HG03175 (cell line): ENCODE data around the gene ECT2.
"Not testable (repeated sequence)": the region's sequence is repeated elsewhere in the genome, so short reads cannot be mapped to it uniquely, and the experiment has no call there.

Experiments used
- ATAC-seq: cut with Tn5 transposase; IDR thresholded peaks from one replicate; pipeline ENCODE4 v1.9.1; 2021; ENCODE audit warnings: mild to moderate bottlenecking, moderate library complexity; ENCODE audit not compliant: unreplicated experiment

Gene ECT2, protein sequence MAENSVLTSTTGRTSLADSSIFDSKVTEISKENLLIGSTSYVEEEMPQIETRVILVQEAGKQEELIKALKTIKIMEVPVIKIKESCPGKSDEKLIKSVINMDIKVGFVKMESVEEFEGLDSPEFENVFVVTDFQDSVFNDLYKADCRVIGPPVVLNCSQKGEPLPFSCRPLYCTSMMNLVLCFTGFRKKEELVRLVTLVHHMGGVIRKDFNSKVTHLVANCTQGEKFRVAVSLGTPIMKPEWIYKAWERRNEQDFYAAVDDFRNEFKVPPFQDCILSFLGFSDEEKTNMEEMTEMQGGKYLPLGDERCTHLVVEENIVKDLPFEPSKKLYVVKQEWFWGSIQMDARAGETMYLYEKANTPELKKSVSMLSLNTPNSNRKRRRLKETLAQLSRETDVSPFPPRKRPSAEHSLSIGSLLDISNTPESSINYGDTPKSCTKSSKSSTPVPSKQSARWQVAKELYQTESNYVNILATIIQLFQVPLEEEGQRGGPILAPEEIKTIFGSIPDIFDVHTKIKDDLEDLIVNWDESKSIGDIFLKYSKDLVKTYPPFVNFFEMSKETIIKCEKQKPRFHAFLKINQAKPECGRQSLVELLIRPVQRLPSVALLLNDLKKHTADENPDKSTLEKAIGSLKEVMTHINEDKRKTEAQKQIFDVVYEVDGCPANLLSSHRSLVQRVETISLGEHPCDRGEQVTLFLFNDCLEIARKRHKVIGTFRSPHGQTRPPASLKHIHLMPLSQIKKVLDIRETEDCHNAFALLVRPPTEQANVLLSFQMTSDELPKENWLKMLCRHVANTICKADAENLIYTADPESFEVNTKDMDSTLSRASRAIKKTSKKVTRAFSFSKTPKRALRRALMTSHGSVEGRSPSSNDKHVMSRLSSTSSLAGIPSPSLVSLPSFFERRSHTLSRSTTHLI

DNA sequence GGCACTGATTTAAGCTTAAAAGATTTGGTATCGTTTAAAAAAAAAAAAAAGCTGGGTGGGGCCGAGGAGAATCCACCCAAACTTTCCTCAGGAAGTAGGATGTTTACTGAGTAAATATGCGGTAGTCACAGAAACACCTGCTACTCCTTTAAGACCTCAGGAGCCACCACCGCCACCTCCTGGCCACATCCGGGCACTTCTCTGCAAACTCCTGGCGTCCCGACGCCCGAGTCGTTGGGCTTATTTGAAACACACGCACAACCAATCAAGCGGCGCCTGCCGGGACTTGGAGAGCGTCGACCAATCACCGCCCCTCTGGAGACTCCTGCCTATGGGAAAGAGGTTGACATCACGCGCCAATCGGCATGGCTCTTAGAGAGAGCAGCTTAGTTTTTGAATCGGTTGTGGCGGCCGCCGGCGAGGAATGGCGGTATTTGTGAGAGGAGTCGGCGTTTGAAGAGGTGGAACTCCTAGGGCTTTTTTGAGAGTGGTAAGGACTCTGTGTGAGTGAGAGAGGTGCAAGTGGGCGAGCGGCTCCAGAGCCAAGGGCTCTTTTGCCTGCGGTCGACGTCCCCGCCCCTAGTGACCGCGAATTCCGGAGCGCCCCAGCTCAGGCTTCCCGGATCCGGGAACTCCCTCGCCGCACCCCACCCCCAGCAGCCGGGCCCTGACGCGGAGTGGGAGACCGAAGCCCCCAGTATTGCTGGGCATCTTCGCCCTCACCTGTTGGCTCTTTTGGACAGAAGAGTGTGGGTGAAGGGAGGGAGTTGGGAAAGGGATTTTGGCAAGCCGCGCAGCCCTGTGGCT, at the start of gene ECT2:
Gene ECT2, plus strand, starts transcription at position 359 of the 807 bp plus-strand sequence. CDS start 3,805 bp downstream, outside the sequence.
- peak; percentile 96 for ATAC-seq

DNA sequence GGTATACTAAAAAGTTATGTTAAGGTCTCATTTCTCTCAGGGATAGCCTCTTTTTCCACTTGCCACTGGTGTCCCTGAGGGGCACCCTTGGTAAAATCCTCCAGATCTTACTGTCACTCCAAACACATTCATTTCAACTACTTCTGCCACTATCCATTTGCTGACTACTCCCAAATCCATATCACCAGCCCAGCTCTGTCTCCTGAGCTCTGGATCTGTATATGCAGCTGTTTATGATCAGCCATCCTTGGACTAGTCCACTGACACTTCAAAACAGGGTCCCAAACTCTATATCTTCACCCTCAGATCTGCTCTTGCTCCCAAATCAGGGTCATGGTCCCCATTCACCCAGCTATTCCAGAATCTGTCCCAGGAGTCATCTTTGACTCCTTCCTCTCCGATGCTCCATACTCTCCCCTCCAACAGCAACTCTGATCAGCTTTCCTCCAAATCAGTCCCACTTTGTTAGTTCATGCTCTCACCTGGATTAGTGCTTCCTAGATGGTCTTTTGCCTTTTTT, 49.5 kb upstream of the ECT2 start:
- no peak for ATAC-seq

DNA sequence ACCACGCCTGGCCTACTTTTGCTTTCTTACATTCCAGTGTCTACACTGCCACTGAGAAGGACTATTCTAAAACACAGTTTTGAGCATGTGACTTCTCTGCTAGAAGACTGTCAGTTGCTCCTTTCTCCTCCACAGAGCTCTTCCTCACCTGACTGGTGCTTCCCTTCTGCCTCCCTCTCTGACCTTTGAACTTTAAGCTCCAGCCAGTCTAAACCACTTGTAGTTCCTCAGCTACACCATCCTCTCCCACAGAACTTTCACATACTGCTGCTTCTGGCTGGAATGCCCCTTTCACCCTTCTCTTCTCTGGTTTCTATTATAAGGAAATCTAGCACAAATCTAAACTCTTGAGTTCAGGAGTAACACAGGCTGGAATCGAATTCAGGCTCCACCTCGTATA, 48.8 kb upstream of the ECT2 start:
- no peak for ATAC-seq

DNA sequence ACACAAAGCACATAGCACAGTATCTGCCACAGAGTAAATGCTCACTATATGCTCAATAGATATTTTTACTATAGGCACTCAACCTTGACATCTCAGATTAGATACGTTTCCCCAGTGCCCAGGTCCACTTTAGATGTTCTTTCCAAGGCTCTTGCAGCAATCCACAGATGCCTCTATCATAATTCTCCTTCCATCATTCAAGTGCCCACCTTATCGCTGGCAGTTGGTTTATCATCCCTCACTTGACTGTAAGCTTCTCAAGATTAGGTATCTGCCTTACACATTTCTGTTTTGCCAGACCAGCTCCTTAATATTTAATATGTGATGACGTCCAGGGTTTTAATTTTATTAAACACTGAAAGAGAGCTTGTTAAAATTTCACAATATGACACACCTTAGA, 48.3 kb upstream of the ECT2 start:
- no peak for ATAC-seq

DNA sequence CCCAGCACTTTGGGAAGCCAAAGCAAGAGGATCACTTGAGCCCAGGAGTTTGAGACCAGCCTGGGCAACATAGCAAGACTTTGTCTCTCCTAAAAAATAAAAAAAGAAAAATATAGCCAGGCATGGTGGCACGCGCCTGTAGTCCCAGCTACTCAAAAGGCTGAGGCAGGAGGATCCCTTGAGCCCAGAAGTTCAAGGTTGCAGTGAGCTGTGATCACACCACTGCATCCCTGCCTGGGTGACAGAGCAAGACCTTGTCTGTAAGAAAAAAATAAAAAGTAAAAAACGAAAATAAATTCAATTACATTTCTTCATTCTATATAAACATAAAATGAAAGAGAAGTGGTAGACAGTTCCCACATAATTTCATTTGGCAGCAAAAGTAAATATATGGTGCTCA, 47.8 kb upstream of the ECT2 start:
- not testable (repeated sequence) for ATAC-seq

DNA sequence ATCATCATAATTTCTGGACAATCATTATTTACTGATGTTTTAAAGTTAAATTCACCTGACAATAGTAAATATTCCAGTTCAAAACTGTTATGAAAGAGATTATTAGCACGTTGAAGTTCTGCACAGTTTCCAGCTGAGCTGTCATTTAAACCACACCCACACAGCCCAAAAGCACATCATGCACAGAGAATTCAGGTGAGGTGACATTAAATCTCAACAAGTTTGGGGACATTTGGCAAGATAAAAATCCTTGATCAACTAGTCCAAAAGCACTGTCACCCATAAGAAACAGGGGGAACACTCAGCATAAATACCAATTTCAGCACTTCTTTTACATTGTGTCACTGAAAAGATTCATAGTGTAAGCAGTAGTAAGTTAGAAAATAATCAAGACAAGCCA, 46.5 kb upstream of the ECT2 start:
- no peak for ATAC-seq

DNA sequence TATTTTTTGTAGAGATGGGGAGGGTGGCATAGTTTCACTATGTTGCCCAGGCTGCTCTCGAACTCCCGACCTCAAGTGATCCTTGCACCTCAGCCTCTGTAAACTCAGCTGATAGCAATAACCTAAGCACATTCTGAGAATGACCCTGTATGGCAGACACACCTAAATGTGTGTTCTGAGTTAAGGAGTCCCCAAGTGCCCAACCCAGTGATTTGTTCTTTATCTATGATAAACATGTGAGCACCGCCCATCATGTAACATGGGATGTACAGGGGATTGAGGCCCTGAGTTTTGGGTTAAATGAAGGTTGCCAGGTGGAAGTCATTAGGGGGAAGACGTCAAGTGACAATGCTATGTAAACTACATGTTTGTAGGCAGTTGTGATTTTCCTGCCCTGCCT, 45.4 kb upstream of the ECT2 start:
- ATAC-seq = no peak

DNA sequence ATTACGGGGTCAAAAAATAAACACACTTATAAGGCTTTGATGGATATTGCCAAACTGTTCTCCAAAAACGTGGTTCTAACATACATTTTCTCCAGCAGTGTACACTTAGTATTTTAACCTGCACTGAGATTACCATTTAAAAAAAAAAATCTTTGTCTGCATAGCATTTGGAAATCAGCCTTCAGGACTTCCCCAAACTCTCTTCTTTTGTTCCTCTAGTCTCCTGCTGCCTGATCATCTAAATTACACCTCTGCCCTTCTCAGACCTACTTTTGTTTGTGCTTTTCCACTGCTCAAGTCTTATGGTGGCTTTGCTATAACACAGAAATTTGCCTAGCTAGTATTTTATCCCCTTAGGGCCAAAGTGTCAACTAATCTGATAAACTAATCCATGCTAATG, 43.5 kb upstream of the ECT2 start:
- no peak for ATAC-seq

DNA sequence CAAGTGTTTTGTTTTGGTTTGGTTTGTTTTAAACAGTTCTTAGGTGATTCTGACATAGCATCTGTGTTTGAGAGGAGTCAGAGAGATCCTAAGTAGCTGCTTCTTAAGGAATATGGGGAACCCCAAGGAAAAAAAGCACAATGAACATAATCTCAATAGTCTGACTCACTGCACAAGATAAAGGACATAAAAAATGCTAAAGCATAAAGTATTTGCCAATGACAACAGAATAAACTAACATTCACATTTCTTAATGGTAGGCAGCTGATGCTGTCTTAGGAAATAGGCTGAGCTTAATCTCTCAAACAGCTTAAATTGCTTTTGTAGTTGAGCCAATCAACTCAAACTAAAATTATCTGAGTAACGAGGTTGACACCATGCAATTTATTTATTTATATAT, 42.6 kb upstream of the ECT2 start:
- no peak for ATAC-seq

DNA sequence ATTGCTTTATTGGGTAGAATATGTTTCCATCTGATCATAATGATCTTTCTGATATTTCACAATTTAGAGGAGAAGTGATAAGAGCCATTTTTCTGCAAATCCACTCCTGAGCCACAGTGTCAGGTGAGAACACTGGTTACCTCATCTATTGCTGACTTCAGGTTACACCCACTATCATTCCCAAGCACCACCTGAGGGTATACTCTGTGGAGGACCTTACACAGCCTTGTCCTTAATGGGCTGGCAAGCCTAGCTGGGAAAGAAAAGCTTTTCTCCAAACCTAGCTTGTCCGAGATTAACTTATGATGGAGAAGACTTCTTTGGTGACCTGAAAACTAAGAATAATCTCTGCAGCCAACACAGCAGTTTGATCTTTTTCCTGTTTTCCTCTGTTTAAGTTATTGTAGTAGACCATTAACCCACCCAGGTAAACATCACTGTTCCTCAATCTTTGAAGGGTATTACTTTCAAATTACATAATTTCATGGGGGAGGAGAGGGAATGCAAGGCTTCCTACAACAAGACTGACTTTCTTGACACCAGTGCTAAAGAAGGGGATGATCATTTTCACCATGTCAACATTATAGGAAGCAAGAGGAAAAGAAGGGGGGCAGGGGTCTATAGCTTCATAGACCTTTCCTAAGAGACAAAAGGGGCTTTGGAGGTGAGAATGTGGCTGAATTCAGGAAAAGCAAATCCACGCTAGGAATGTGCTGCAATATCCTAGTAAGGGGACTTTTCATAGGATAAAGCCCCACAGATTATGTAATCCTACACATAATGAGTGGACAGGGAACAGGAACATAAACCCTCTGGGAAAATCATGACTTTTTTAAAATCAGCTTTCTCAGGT, 41.4 kb upstream of the ECT2 start:
- no peak for ATAC-seq

DNA sequence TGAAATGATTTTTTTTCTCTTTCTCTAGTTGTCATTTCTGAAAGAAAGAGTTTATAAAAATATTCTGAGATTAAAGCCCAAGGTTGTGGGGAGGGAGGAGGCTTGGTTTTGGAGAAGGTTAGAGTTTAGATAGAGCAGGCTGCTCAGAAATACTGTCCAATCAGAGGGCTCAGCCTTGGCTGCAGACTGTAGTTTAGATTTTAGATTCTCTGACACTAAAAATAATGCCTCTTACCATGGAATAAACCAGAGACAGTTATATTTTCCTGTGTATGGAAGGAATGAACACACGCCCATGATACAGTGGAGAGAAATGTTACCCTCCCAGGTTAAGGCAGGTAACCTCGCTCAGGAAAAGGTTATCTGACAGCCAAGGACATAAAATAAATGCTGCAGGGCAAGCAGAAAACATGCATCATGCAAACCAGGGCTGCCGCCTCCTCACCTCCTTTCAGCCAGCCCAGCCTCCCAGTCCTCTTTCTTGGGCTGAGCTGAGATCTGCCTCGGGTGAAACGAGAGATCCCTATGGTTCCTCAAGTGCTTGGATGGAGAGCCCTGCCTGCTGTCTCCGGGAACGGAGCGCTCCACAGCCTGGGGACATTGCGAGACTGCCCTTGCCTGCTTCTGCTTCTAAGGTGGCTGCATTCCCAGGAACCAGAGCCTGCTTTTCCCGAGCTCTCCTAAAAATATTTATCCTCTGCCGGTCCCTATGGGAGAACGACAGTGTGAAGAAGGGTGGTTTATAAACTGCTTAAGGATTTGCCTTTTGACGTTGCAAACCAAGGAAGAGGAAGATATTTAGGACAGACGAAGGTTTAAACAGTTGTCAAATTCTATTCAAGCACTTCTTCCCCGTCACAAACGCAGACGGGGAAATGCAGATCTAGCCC, 40.5 kb upstream of the ECT2 start:
- ATAC-seq = no peak

DNA sequence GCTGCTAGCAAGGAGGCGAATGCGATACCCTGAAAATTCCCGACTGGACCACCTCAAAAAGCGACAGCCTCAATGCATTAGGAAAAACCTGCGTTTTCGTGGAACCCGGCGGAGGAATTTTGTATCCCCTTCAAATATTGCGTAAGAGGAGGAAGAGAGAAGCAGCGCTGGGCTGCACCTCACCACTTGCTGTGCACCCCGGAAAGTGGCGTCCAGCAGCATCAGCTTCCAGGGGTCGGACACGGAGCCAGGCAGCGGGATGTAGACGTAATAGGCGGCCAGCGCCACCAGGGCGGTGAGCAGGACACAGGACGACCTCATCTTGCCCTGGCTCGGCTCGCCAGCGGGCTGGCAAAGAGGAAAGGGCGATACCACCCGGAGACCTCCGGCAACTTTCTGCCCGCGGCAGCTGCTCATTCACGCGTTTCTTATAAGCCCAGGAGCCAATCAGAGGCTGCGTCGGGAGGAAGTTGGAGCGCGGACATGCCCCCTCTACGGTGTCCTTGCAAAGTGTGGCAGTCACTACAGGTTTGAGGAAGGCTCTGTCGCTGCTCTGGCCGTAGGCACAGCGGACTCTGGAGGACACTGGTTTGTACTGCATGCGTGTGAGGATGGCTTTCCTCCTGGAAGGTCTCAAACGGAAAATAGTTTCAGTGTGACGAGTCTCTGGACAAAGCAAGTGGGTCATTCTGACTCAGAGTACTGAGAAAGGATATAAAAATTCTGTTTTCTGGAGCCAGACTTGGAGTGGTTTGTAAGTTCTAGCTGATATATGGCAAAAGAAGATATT, 39.7 kb upstream of the ECT2 start, which contains the start of gene NCEH1:
Gene NCEH1, minus strand, starts transcription at position 404 of the 790 bp plus-strand sequence. Its CDS starts 83 bp downstream, at position 321.
- ATAC-seq = peak; percentile 100

DNA sequence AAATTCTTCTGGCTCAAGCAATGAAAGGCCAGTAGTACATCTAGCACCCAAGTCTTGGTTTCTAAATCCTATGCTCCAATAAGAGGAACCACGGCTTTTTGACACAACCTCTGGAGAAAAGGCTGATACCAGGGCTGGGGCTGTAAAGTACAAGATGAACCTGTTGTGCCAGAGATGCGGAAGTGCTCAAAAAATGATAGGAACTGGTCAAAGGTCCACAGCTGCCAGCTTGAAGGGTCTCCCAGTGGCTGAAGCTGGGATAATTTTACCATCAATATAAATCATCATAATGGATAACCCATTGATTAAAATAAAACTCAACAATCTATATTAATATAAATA, 39.1 kb upstream of the ECT2 start:
- peak; percentile 26 for ATAC-seq

DNA sequence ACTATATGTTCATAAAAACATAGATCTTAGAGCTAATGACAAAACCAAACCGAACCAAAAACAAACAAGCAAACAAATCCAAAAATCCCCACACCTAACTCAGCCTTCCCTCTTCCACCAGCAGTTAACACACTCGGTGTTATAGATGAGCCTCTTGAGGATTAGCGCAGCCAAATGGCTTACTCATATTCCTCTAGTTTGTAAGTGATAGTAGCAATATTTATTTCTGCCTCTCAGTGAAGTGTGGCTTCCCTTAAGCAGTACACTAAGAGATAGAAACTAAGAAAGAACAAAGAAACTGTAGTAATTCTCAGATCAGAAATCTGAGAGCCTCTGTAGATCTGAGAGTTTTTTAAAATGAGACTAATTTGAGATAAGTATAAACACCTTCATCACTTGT, 37.2 kb upstream of the ECT2 start:
- ATAC-seq = no peak

DNA sequence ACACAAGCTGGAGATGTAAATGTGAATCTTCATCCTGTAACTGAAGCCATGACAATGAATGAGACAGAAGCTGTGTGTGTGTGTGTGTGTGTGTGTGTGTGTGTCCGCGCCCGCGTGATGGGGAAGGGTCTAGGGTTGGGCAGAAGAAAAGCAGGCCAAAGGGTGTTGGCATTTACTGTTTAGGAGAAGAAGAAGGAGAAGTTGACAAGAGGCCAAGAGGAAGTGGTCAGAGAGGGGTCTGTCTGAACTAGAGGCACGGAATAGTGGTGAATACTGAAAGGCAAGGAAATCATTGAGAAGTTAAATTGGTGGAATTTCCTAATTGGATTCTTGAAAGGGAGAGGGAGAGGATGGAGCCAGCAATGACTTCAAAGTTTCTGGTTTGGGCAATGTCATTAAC, 34.0 kb upstream of the ECT2 start:
- no peak for ATAC-seq

DNA sequence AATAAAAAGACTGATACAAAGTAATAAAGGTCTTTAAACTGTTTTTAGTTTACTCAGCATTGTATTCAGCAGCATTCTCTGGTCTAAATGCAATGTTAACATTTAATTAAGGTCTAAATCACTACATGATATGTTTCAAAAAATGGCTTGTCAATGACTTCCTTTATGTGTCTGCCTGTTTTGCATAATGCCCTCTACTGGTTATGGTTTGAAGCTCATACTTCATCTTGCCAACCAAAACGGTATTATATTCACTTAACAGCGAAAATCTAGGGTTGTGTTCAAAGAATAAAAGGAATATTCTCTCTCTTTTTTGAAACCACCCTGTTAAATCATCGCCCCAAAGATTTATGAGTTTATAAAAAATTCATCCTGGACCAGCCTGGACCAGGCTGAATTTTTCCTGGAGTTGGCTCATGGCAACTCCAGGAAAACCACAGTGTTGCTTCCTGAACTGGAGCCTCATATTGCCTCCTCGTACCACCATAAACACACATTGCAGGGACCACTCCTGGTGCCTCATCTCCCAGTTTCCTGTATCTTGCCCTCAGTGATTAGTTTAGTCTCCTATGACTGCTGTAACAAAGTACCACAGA, 32.9 kb upstream of the ECT2 start:
- peak; percentile 69 for ATAC-seq

DNA sequence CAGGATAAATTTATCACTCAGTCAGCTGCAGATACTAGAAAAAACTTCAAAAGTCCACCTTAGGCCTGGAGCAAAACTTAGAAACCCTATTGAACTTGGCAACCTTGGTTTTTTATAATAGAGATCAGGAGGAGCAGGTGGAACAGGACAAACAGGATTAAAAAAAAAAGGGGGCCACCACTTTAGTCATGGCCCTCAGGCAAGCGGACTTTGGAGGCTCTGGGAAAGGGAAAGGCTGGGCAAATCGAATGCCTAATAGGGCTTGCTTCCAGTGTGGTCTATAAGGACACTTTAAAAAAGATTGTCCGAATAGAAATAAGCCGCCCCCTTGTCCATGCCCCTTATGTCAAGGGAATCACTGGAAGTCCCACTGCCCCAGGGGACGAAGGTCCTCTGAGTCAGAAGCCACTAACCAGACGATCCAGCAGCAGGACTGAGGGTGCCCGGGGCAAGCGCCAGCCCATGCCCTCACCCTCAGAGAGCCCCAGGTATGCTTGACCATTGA, 27.9 kb upstream of the ECT2 start:
- ATAC-seq = not testable (repeated sequence)

DNA sequence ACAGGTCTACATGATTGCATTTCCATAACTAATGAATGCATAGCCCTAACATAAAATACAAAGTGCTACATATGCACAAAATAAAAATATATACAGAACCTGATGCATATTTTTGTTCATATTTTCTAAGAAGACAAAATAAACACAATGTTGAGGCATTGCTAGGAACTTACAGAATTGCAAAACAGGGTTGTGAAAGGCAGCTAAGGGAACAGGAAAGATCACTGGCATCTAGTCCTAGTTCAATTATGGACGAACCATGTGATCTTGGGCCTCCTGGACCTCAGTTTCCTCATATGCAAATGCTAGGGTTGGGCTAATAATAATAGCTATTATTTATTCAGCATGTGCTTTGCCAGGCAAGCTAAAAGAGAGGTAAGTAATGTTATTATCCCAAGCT, 24.1 kb upstream of the ECT2 start:
- no peak for ATAC-seq
